Measurements from ENCODE around the gene ACTR3C.
"Not testable (repeated sequence)": the region's sequence is repeated elsewhere in the genome, so short reads cannot be mapped to it uniquely, and the experiment has no call there.

The ACTR3C gene

DNA sequence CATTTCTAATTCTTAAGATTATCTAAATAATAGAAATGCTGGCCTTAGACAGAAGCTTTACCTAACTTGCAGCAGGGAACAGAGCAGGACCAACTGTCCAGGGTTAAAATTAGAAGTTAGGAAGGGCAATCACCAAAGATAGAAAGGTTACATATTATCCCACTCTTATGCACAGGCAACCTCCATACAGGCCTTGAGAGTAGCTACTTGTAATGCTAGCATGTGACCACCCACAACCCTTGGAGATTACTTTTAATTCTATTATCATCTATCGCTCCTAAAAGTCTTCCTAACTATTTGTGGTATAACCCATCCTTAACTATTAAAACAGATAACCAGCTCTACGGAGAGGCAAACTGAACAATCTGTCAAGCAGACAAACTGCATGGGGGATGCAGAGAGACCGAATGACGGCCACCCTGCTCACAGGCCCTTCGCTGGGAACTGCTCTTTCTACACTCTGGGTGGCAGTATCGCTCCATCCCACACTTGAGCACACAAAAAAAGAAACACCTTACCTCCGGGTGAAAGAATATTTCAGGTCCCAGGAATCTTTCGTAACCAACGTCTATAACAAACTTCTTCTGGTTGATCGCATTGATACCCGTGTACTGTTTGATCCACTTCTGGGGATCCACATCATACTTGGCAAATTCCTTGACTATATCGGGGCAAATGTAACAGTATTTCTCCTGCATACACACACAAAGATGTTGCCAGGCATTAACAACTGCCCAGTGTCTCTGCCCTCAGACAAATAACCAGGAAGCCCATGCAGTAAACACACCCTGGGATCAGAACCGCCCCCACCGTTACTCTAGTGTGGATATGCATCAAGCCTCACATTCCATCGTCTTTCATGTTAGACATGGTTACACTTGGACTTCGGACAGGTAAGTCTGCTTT lies 37.2 kb downstream of the ACTR3C start:
- not testable (repeated sequence) for H3K4me3 ChIP-seq (ENCODE audit: low read depth, low read length)
- peak; percentile 13 for DNase-seq (ENCODE audit: low read depth)
- TF ChIP-seq, protein P1, sequence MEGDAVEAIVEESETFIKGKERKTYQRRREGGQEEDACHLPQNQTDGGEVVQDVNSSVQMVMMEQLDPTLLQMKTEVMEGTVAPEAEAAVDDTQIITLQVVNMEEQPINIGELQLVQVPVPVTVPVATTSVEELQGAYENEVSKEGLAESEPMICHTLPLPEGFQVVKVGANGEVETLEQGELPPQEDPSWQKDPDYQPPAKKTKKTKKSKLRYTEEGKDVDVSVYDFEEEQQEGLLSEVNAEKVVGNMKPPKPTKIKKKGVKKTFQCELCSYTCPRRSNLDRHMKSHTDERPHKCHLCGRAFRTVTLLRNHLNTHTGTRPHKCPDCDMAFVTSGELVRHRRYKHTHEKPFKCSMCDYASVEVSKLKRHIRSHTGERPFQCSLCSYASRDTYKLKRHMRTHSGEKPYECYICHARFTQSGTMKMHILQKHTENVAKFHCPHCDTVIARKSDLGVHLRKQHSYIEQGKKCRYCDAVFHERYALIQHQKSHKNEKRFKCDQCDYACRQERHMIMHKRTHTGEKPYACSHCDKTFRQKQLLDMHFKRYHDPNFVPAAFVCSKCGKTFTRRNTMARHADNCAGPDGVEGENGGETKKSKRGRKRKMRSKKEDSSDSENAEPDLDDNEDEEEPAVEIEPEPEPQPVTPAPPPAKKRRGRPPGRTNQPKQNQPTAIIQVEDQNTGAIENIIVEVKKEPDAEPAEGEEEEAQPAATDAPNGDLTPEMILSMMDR (IDR thresholded peaks at IDR 0.05; ENCODE audit: insufficient read depth, low read depth, low read length, missing control alignments): peak; percentile 43

DNA sequence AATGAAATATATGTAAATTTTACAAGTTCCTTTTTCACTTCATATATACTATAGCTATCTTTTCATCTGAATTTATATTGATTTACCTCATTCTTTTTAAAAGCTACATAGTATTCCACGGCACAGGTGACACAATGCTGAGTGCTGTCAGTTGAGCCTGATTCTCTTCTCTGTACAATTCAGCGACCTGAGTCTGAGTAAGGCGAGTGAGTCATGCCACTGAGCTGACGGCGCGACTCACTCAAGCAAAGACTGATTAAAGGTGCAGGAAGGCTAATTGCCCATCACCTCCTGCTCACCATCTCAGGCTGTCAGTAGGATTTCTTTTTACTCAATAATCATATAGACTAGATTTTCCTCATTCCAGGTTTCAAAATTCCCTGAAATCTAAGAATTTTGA lies 39.7 kb downstream of the ACTR3C start:
- not testable (repeated sequence) for DNase-seq (ENCODE audit: low read depth); H3K4me3 ChIP-seq (ENCODE audit: low read depth, low read length)

DNA sequence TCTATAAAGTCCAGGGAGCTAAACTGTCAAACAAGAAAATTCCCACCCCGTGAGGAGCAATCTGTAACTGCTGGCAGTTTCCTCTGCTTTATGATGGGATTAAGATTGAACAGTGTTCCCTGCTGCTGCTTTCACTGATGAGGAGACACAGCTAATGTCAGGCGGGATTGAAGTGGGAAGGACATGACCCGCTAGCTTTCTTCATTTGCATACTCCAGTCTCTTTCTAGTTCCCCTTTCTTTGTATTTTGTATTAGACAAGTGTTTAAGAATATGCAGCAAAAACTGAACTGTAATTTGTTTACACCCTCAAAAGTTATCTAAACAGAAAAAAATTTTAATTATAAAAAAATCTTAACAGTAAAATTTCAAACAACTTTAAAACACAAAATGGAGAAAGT lies 40.2 kb downstream of the ACTR3C start:
- H3K4me3 ChIP-seq (ENCODE audit: low read depth, low read length); DNase-seq (ENCODE audit: low read depth): not testable (repeated sequence)

DNA sequence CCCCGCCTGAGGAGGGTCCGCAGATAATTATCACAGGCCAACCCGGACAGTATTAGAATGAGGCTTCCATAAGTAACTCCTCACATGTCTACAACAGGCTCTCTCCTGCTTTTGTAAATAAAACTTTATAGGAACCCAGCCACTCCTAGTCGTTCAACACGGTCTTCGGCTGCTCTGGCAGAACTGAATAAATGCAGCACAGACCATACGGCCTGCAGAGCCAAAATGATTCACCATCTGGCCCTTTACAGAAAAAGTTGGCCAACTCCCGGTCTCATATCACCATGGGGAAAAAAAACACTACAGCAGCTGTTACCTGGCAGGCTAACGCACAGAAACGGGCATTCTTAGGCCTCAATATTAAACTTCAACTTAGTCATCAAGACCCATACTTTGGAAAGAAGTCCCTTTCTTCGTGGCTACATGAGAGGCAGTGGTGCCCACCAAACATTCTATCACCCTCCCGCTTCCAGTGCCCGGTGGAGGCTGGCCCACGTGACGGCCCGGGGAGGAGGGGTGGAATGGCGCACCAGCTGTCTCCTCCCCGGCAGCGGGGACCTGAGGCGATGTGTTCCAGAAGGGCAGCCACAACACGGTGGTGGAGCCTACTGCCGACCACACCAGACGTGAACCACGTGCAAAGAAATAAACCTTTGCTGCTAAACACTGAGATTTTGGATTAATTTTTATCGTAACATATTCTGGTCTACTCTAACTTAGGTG lies 41.5 kb downstream of the ACTR3C start:
- not testable (repeated sequence) for H3K4me3 ChIP-seq (ENCODE audit: low read depth, low read length); DNase-seq (ENCODE audit: low read depth)

DNA sequence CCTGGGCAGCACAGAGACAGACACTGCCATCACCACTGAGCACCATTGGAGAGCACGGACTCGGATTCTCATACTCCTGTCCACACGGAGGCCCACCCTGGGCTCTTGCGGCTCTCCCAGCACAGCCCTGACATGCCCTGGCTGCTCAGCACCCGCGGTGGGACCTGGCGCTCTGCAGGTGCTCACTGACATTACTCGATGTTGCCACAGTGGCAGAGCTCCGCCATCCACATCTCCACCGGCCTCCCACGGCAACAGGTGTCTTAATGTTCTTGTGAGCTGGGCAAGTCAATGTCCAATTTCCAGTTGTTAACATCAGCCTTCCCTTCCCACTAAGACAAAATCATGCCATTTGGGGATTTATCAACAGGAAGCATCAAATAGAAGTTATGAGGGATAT lies 45.0 kb downstream of the ACTR3C start:
- H3K4me3 ChIP-seq (ENCODE audit: low read depth, low read length); DNase-seq (ENCODE audit: low read depth): not testable (repeated sequence)

DNA sequence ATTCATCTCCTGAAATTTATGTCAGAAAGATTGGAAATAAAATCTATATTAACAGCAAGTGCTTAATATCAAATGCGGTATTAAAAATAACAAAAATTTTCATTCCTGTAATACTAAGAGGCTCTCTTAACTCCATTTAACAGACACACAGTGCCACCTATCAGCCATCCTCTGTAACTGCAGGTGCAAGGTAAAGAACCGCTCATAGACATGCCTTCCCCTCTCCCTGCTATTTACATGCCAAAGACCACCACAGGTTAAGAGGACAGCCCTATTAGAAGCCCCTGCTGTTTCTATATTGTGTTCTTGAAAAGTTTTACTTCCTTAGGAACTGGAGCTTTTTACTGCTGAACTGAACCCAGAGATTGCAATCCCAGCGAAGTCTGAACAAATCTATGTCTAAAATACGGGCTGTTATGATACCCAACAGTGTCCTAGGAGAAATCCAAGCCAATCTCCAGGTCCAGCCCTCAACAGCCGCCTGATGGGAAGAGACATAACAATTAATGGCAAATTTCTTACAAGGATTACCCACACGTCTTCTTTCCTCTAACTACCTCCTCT lies 47.1 kb downstream of the ACTR3C start:
- peak; percentile 28 for DNase-seq (ENCODE audit: low read depth)

DNA sequence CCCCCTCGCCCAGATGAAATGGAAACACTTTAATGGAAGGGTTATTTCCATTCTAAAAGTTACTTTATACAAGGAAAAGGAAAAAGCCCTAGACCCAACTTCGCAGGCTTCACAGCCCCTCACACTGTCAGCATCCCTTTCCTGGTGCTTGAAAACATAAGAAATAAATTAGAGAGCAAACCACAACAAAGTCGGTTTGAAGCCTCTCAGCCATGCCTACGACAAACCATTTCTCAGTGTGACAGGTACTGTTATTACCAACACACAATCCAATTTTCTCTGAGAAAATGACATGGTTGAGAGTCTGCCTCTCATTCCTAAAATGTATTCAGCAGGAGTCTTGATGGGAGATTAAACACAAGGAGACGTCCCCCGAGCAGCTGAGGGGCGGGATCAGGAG lies 51.4 kb downstream of the ACTR3C start:
- DNase-seq (ENCODE audit: low read depth); H3K4me3 ChIP-seq (ENCODE audit: low read depth, low read length): not testable (repeated sequence)

More for the DNA sequence above, 47.1 kb downstream of the ACTR3C start:
- not testable (repeated sequence) for H3K4me3 ChIP-seq (ENCODE audit: low read depth, low read length)
- TF ChIP-seq, protein P1 (IDR thresholded peaks at IDR 0.05; ENCODE audit: insufficient read depth, low read depth, low read length, missing control alignments): peak; percentile 61

DNA sequence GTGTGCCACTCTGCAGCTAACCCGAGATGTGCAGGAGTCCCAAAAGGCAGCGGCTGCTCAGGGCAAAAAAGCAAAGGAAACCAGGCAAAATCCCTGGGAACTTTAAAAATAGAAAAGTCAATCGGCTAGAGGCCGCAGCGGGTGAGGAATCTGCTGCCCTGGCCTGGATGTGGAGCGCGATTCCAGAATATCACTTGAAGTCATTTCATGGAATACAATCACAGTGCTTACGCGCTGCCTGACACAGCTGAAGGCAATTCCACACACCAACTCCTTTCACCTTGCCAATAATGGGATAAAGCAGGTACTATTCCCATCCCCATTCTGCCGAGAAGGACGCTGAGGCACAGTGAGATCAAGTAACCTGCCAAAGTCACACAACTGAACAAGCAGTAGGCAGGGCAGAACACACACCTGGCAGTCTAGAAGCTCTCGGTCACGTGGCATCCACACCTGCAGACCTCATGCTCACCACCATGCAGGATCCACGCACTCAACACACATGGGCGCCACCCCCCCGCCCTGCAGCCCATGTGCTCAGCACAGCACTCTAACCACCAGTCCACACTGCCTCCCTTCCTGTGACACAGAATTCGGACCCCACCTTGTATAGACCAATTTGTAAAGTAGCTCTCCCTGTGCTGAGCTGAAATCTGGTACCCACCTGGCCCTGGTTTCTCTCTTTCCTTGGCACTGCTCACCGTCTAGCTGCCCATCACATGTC lies 53.1 kb downstream of the ACTR3C start:
- H3K4me3 ChIP-seq (ENCODE audit: low read depth, low read length); DNase-seq (ENCODE audit: low read depth): not testable (repeated sequence)

DNA sequence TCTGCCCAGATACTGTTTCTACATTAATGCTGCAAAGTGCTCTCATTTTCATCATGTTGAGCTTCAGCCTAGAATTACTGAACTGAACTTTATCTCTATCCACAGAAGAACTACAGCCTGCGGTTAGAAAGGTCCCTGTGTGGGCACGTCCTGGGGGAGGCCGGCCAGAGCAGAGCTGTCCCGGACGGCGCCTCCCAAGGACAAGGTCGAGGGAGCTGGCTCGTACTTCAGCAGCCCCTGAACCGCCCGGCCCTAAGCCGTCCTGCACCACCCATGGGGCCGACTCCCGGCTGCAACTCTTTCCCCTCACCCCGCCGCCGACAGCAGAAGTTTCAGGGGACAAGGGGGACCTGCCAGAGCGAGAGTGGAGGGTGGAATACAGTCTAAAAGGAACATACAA lies 54.5 kb downstream of the ACTR3C start:
- DNase-seq (ENCODE audit: low read depth); H3K4me3 ChIP-seq (ENCODE audit: low read depth, low read length): not testable (repeated sequence)

DNA sequence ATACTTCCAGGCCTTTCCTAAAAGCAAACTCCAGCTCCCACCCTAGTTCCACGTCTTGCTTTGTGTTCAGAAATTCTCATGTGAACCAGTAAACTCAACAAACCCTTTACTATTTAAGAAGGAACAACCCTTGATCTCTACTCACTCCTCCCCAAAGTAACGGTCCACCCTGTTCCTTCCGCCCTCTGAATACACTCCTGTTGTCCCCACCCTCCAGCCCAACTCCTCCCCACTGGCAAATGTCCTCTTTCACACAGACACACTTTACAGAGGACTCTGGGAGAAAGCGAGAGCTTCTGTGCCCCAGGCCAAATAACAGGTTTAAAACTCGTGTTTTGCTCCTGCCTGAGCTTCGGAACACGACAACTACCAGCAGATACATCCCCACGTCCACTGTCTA lies 55.1 kb downstream of the ACTR3C start:
- H3K4me3 ChIP-seq (ENCODE audit: low read depth, low read length); DNase-seq (ENCODE audit: low read depth): not testable (repeated sequence)

DNA sequence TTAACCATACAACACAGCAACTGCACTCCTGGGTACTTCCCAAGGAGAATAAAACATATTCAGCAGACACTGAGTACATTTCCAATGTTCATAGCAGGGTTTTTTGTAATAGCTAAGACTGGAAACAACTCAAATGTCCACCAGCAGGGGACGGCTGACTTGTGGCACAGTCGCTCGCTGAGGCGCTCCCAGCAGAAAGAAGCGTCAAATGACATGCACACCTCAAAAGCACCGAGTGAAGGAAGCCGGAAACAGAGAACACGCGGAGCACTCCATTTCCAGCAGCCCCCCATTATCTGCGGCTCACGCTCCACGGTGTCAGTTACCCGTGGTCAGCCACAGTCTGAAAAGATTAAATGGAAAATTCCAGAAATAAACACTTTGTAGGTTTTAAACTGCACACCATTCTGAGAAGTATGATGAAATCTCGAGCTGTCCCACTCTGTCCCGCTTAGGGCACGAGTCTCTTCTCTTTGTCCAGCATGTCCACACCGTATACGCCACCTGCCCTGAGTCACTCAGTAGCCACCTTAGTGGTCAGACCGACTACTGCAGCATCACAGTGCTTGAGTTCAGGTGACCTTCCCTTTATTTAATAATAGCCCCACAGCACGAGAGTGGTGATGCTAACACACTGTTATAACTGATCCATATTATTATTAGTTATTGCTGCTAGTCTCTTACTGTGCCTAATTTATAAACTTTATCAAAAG lies 56.2 kb downstream of the ACTR3C start:
- not testable (repeated sequence) for H3K4me3 ChIP-seq (ENCODE audit: low read depth, low read length); DNase-seq (ENCODE audit: low read depth)

DNA sequence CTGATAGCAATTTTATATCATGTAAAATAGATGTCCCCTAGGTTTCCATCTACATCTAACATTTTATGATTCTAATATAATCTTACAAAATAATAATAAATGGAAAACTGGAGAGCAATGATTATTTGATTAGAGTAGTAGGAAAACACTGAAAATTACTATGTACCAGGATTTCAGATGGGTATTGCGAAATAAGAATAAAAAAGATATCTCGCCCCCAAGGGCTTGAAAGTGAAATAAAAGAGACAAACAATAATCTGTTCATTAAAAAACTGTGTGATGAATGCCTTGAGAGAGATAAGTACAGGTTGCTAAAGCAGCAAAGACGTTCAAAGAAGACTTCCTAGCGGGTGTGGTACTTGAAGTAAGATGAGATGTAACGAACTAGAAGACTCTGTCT lies 60.7 kb downstream of the ACTR3C start:
- not testable (repeated sequence) for H3K4me3 ChIP-seq (ENCODE audit: low read depth, low read length); DNase-seq (ENCODE audit: low read depth)

DNA sequence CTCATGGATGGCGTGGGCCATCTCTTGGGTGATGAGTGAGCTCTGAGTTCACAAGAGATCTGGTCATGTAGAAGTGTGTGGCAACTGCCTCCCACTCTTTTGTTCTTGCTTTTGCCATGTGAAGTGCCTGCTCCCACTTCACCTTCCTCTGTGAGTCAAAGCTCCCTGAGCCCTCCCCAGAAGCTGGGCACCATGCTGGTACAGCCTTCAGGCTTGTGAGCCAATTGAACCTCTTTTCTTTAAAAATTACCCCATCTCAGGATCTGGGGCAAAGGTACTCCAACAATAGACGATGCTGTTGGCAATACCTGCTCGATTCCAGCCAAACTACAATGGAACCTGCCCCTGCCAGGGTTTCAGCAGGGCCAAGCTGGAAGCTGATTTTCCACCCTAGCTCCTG lies 75.6 kb downstream of the ACTR3C start:
- DNase-seq (ENCODE audit: low read depth); H3K4me3 ChIP-seq (ENCODE audit: low read depth, low read length): not testable (repeated sequence)

DNA sequence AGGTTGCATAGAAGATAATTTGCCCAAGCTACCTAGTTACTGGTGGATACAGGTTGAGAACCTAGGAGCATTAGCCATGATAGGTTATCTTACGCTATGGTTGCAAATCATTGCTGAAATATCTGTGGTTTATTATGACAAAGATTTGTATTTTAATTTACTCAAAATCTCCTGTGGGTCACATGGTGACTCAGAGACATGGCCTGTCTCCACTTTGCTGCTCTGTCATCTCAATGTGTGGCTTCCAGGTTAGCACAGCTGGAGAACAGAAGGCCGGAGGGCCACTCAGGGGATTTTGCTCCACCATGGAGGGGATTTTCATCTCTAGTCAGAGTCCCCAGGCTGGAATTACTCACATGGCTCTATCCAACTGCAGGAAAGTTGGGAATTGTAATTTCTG lies 78.1 kb downstream of the ACTR3C start:
- DNase-seq (ENCODE audit: low read depth); H3K4me3 ChIP-seq (ENCODE audit: low read depth, low read length): not testable (repeated sequence)

DNA sequence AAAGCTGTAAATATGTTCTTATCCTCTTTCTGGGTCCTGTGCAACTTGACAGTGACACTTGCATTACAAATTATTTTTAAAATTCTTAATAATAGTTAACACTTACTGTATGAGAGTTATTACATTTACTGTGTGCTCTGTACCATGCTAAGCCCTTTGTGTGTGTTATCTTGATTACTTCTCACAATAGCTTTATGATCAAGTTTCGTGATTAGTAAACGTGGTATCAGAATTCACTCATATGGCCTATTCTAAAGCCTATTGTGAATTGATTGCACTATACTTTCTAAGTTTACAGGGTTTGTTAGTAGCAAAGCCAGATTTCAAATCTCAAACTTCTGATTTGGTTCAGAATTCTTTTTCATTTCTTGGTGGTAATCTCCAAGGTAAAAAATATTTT lies 80.4 kb downstream of the ACTR3C start:
- DNase-seq (ENCODE audit: low read depth); H3K4me3 ChIP-seq (ENCODE audit: low read depth, low read length): not testable (repeated sequence)

DNA sequence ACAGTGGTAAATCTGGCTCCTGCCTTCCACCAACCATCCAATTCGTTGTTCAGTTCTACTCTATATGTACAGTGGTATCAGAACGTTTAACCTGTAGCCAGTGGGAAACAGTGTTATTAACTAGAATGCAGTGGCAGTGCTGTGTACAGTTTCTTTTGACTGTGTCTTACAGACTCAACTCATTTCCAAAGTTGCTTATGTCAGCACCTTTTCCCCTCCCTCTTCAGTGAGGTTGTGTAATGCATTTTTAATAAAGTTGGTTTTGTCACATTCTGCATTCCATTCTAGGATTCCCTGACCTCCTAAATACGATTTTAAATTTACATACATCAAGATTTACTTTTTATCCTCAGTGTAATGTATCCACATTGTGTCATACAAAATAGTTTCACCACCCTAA lies 97.9 kb downstream of the ACTR3C start:
- DNase-seq (ENCODE audit: low read depth); H3K4me3 ChIP-seq (ENCODE audit: low read depth, low read length): not testable (repeated sequence)
